Measurements from ENCODE around the gene REPS1. TPM values are rescaled to one million over a fixed set of nuclear protein-coding genes. Genes with fewer than 3 reads are reported as not detected.

REPS1 gene
- total RNA-seq, 1 donor from 2014 or later, result 57.5 TPM

DNA sequence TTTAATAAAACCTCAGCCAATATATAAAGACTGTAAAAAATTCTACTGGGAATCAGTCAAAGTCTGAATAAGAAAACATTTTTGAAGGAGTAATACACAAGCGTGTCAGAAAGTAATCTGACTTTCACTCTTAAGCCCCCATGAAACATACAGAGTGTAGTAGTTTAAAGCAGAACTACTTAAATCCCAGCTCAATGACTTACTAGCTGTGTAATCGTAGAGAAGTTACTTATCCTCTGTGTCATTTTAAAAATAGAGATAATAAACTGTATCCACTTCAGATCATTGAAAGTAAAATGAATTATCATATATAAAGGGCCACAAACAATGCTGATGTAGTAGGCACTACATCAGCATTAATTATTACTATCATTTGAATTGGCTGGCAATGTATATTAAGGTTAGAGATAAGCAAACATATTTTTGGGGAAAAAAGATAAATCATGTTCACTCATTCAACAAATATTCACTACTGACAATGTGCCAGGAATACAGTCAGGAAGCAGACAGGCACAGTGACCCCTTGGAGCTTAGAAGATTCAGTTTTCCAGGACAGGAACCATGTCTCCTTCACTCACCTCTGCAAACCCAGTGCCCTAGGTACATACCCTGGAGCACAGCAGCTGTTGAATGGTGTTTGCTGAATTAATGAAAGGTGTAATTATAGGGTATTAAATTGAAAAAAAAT lies 14.4 kb downstream of the REPS1 start:
- intact Hi-C loops (cut with micrococcal nuclease), result loop anchor here (5.0 kb wide), 1 partner anchor 1129 kb away; no protein-coding TSS in a partner anchor

DNA sequence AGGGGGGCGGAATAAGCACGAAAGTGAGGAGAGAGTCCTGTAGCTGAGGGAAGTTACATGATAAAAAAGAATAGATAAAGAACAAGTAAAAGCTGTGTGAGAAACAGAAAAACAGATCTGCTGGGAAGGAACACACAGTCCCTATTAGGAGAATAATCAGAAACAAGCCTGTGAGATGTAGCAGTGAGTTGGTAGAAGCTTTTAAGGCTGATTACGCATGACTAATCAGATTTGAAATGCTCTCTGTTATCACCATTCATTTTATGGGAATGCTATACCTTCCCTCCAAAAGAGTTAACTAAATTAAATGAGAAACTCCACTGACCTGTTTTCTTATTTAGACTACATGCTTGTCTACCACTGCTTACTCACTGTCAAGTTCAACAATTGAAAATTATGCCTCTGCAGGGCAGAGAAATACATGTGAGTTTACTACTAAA lies 15.8 kb downstream of the REPS1 start:
- intact Hi-C loops (cut with micrococcal nuclease), result loop anchor here (5.0 kb wide), 1 partner anchor 1130 kb away; no protein-coding TSS in a partner anchor

DNA sequence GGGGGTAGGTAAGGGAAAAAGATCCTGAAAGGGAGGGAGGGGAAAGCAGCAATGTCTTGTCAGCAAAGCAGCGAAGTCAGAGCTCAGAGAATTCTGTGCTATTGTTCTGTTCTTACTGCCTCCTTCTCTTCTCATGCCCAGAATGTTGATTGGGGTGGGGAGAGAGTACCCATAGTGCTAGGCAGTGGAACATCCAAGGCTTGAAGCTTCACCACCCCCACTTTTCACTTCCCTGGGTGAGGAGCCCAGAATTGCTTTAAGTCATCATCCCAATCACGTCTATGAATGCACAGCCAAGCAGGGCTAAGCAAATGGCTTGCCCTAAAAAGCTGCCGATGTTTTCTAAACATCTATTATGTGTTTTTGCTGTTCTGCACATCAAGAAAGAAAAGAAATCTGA lies 16.5 kb downstream of the REPS1 start:
- intact Hi-C loops (cut with micrococcal nuclease), result loop anchor here (5.0 kb wide), 1 partner anchor 1131 kb away; no protein-coding TSS in a partner anchor

DNA sequence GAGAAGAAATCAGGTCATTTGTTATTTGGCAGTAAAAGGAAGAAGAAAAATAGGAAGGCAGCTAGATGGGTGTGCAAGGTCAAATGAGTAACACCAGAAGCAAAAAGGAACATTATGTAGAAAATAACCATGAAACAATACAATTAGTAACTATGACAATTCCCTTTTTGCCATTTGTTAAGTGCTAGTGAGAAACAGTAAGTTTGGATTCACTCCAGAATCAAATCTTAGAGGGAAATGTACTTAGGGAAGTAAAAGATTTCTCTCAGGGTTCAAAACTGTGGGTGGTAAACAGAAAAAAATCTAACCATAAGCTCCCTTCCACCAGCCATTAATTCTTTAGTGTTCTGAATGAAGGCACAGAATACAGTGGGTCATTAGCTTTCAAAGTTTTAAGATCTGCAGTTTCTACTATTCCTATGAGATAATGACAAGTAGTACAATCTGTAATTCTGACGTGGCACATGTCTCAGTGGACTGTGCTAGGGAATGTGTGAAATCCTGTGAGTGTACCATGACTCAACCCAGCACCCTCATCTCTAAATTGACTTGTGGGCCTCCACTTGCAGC lies 17.1 kb downstream of the REPS1 start:
- intact Hi-C loops (cut with micrococcal nuclease), result loop anchor here (5.0 kb wide), 1 partner anchor 1131 kb away; no protein-coding TSS in a partner anchor

DNA sequence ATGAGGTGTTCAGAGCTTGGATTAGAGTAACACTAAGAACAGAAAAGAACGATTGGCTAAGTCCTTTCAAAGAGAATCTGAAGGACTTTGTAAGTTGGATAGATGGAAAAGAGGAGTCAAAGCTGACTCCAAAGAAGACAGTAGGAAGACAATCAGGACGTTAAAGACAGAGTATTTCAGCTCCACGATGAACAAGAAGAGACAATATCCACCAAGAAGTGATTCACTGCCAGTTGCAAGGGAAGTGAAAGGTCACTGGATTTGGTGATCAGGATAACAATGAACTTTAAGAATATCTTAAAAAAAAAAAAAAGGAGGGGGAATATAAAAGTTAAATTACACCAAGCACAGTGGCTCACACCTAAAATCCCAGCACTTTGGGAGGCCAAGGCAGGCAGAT lies 17.9 kb downstream of the REPS1 start:
- intact Hi-C loops (cut with micrococcal nuclease), result loop anchor here (5.0 kb wide), 1 partner anchor 1132 kb away; no protein-coding TSS in a partner anchor

DNA sequence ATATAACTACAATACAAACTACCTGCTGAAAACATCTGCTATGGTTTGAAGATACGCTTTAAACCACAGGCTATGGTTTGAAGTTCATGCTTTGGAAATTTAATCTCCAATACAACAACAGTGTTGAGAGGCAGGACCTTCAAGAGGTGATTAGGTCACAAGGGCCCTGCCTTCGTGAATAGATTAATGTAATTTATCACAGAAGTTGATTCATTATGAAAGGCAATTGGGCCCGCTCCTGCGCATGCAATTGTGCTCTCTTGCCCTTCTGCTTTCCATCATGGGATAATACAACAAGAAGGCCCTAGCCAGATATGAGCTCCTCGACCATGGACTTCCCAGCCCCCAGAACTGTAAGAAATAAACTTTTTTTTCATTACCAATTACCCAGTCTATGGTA lies 21.2 kb downstream of the REPS1 start:
- intact Hi-C loops (cut with micrococcal nuclease), result no loop called here

DNA sequence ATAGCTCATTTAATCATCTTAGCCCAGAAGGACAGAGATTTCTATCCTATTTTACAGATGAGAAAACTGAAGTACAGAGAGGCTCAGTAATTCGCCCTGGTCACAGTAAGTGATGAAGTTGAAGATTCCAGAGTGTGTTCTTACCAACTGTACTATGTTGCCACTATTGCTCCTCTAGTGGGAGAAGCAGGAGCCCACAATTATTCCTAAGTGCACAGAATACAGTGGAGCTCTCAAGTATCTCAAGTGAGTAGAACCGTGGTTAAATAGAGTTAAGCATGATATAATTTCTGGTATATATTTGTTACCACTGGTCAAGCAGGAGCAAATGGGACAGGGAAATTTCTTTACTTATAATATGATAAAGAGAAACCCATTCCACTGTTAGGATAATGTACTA lies 22.1 kb downstream of the REPS1 start:
- intact Hi-C loops (cut with micrococcal nuclease), result no loop called here

DNA sequence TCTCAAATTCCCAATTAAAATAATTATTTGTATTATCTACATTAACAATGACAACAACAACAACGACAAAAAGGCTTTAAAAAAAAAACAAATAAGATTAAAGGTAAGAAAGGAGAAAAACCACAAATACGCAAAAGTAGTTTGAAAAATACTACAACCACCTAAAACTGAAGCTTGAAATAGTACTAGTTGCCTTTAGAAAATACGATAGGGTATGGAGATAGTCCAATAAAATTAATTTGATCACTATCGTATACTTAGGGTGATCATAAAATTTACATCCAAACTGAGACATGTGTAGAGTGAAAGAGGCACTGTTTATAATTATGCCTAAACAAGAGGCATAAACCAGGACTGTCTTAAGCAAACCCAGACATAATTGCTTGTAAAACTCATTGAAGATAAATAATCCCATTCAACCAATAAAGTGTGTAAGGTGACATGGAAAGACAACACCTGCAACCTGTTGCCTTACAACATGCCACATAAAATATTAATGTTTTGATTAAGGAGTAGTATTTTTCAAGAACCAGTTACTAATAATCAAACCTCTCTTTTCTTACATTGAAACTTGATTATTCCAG lies 22.7 kb downstream of the REPS1 start:
- intact Hi-C loops (cut with micrococcal nuclease), result no loop called here

DNA sequence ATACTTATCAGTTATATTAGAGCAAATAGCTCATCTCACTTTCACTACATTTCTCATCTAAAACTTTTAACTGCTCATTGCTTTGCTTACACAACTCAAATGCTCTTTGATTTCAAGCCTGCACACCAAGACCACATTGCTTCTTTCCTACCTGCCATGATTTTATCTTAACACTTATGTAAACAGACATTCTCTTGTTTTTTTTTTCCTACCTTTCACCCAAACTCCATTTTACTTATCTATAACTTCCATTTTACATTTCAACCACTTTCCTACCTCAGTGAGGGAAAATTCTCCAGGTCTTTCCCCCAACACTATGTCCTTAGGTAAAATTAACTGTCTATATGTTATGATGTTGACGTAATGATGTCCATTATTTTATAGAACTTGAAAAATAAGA lies 24.0 kb downstream of the REPS1 start:
- intact Hi-C loops (cut with micrococcal nuclease), result no loop called here

DNA sequence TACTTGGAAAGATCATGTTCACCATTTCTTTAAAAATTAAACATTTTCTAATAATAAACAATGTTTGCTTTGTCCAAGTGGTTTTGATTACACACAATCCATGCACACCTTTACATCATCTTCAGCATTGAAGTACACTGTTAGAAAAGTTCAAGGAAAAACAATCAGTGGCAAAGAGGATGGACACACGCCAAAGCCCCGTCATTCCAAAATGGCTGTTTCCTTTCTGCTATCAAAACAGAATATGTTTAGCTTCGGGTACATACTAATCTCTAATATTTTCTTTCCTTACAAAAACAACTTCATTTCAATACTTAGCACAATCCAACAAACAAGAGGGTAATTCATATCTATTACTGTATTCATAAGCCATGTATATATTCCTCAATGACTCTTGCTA lies 24.5 kb downstream of the REPS1 start:
- intact Hi-C loops (cut with micrococcal nuclease), result no loop called here

DNA sequence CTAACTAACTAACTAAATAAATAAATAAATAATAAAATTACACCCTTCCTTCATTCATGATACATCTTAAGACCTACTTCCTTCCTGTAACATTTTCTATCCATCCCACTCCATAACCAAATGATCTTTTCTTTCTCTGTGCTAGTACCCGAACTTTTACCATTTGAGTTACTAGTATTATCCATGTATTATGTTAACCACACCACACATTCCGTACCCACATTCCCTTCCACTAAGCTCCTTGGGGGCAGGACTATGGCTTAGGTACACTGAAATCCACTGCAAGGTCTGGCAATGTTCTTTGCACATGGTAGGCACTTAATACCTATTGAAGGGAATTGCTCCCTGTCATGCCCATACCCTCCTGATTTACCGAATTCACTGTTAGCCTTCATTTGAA lies 24.9 kb downstream of the REPS1 start:
- intact Hi-C loops (cut with micrococcal nuclease), result no loop called here

DNA sequence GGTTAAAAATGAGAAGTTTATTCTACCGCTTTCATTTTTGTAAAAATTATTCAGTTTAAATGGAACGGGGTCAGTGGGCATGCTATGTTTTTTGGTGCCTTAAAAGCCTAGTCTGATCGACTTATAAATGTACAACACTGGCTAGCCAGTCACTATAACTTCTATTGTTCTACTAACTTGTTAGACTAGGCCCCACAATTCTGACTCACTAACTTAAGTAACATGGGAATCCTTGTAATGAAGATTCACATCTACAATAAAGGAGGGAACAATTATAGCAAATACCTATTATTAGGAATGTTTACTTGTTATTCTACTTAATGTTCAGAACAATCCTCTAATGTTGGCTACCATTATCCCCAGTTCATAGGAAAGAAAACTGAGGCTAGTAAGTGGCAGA lies 28.5 kb downstream of the REPS1 start:
- intact Hi-C loops (cut with micrococcal nuclease), result no loop called here

DNA sequence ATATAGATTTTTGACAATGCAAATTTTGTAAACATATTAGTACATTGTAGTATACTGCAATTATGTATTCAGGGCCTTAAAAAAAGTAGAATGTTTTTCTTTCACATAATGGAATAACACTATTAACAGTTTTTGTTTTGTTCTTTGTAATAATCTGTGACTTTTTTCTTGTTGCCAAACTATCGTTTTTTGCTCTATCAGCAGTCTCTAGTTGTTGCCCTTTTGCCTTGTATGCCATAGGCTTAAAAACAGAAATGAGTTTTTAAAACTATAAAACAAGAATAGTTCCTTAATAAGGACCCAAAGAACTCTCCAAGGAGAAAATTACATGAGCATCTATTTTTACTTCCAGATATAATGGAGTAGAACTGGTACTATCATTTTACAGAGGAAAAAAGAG lies 29.5 kb downstream of the REPS1 start:
- intact Hi-C loops (cut with micrococcal nuclease), result no loop called here

DNA sequence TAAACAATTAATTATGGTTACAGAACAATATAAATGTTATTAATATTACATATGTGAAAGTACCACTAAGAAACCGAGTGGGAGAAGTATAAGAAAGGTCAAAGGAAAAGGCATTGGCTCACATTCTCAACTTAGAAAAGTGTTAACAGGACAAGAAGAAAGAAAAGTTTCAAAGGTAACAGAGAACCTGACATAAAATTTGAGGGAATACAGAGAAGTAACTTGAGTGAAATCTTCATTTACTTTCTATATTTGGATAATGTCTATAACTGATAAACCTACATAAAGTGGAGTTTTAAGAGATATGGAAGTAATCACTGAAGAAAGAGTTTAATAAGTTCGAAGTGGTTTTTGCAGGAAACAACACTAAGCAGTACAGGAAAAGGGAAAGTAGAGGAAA lies 30.1 kb downstream of the REPS1 start:
- intact Hi-C loops (cut with micrococcal nuclease), result no loop called here

DNA sequence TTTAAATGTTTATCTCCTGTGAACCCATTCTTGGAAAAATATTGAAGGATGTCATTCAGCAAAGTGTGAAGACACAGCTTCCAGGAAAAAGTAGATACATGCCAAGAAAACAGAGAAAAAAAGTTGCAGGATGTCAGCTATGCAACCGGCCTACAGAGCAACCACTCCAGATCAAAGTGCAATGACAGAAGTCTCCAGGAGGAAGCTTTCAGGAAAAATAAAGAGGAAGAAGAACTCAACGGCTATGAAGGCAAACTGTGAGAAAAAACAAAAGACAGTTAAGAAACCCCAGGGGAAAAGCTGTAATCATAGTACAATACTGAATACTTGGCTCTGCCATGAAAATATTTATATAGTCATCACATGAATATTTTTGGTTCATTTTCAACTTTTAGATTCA lies 30.6 kb downstream of the REPS1 start:
- intact Hi-C loops (cut with micrococcal nuclease), result no loop called here

DNA sequence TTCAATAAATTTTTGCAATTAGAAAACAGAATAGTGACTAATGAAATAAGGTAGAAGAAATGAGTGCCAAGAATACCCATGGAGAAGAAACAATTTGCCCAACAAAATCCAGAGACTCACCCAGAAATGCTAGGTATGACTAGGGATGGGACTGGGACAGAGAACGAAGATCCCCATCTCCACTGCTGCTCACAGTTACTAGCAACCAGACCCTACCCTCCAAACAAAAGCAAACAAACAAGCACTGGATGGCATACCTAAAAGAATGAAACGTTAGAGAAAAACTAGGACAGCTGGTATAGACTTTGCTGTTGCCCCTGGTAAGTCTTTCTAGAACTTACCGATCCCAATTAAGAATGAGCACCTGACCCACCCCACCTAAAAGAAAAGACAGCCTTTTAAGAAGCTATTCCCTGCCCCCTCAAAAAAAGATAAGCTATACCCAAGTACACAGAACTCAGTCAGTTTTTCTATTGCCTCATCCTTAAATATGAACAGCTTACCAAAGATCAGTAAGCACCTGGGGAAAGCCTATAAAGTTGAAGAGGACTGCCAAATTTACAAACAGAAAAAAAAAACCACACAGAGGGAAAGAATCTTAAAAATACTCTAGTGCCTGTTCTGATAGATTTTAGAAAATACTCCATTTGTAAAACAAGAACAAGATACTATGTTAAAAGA lies 31.7 kb downstream of the REPS1 start:
- intact Hi-C loops (cut with micrococcal nuclease), result no loop called here

DNA sequence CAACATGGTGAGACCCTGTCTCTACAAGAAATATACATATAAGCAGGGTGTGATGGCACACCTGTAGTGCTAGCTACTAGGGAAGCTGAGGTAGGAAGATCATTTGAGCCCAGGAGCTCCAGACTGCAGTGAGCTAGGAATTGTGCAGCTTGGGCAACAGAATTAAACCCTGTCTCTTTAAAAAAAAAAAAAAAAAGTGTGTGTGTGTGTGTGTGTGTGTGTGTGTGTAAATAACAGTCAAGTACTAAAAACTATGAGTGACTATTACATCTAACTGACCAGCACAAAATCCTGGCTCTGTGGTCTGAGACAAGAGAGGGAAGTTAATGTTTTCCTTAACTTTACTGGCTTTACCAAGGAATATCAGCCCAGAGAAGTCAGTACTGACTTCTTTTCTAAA lies 32.8 kb downstream of the REPS1 start:
- intact Hi-C loops (cut with micrococcal nuclease), result no loop called here

DNA sequence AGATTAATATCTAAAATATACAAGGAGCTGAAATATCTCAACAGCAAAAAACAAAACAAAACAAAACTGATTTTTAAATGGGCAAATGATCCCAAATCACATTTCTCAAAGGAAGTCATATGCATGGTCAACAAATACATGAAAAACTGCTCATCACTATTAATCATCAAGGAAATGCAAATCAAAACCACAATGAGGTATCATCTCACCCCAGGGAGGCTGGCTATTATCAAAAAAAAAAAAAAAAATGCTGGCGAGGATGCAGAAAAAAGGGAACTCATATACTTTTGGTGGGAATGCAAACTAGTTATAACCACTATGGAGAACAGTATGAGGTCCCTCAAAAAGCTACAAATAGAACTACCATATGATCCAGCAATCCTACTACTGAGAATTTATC lies 34.6 kb downstream of the REPS1 start:
- intact Hi-C loops (cut with micrococcal nuclease), result no loop called here

DNA sequence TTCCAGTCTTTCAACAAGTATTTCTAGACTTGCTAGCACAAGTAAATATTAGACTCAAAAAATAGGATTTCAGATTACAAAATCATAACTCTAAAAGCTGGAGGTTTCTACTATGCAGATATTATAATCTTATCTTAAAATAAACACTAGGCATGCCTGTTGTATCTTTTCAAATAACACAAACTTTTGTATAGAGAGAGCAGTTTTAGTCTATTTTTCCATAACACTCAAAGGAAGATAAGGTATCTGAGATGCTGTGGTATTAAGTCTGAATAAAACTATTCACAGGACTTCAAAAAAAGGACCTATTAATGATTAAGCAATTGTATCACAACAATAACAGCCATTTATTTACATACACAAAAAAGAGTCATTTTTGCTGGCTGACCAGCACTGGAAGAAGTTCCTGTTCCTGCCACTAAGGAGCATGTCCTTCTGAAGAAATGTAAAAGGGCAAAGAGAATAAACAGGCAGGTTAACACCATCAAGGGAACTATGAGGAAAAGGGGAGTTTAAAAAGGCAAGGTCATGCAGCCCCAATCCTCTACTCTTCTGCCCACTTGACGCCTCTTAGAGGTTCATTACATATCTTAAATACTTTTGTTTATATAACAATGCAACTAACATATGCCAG lies 39.4 kb downstream of the REPS1 start:
- intact Hi-C loops (cut with micrococcal nuclease), result no loop called here

DNA sequence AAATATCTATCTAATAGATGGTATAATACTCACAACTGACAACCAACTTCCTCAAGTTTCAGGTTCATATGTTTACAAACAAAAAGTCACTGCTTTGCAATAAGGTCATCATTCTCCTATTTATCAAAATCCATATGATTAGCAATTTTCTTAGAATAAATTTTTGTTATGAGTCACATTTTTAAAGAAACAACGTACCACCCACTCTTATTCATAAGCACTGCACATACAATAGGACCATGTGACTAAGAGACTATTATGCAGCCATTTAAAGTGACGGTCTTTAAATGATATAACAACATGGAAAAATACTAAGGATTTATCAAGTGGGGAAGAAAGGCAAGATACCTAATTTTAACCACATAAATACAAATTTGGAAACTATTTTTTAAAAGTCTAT lies 40.0 kb downstream of the REPS1 start:
- intact Hi-C loops (cut with micrococcal nuclease), result no loop called here

DNA sequence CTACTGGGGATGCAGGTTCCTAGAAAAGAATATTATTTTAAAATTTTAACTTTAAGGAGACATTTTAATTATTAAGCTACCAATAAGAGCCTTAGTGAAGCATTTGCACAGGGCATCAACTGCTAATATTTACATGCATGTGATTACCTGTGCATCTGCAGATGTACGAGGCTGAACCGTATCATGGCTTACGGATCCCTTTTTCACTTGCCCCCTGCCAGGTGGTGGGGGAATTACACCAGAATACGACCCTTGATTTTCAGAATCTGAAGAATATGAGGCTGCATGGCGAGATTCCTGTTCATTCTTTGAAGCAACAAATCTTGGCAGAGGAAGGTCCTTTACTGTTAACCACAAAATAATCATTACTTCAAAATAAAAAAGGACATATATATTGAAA lies 42.7 kb downstream of the REPS1 start:
- intact Hi-C loops (cut with micrococcal nuclease), result no loop called here

DNA sequence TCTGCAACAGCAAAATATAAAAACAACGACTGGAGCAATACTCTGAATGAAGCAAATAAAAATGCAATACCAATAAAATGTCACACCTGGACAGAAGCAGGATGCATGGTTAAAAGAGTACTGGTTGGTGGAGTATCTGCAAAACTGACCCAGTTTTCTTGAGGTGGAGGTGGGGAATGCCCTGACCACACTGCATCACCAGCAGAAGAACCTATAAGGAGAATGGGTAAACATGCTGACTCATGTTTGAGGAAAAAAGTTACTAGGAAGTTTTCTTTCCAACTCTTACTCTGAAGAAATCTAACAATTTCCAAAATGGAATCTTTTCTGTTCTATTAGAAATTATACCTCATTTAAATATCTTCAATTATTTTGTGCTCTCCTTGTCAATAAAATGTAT lies 43.6 kb downstream of the REPS1 start:
- intact Hi-C loops (cut with micrococcal nuclease), result no loop called here
